ENCODE results near the gene TMEM25.

TMEM25 gene

DNA sequence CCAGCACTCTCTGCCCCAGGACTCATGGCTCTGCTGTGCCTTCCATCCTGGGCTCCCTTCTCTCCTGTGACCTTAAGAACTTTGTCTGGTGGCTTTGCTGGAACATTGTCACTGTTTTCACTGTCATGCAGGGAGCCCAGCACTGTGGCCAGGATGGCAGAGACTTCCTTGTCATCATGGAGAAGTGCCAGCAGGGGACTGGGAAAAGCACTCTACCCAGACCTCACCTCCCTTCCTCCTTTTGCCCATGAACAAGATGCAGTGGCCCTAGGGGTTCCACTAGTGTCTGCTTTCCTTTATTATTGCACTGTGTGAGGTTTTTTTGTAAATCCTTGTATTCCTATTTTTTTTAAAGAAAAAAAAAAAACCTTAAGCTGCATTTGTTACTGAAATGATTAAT is 6.6 kb upstream of the TMEM25 start:
- H3K9me3 Mint-ChIP-seq, result no peaks in the 10 kb centered on the region
- peak overlapping the region; percentile 31 to 58 for H3K27ac Mint-ChIP-seq
- ATAC-seq (replicated peaks) (no peak), DNase-seq (no peak)
- H3K4me1 Mint-ChIP-seq (ENCODE audit: low read depth in 2 of 2), result peaks cover 16 to 19% of the 10 kb centered on the region in 2 donors
- H3K36me3 Mint-ChIP-seq (ENCODE audit: insufficient read depth), result peaks cover 45% of the 10 kb centered on the region
- no peaks in the 10 kb centered on the region for H3K27me3 Mint-ChIP-seq
- H3K4me3 Mint-ChIP-seq, result no peak overlapping the region

DNA sequence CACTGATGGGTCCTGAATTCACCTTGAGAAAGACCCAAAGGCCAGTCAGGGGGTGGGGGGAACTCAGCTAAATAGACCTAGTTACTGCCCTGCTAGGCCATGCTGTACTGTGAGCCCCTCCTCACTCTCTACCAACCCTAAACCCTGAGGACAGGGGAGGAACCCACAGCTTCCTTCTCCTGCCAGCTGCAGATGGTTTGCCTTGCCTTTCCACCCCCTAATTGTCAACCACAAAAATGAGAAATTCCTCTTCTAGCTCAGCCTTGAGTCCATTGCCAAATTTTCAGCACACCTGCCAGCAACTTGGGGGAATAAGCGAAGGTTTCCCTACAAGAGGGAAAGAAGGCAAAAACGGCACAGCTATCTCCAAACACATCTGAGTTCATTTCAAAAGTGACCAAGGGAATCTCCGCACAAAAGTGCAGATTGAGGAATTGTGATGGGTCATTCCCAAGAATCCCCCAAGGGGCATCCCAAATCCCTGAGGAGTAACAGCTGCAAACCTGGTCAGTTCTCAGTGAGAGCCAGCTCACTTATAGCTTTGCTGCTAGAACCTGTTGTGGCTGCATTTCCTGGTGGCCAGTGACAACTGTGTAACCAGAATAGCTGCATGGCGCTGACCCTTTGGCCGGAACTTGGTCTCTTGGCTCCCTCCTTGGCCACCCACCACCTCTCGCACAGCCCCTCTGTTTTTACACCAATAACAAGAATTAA is 6.1 kb upstream of the TMEM25 start:
- no peaks in the 10 kb centered on the region for H3K9me3 Mint-ChIP-seq
- DNase-seq (no peak), ATAC-seq (replicated peaks) (no peak)
- no peak overlapping the region for H3K4me3 Mint-ChIP-seq
- H3K27ac Mint-ChIP-seq, result peak overlapping the region; percentile 31 to 58
- H3K4me1 Mint-ChIP-seq (ENCODE audit: low read depth in 2 of 2), result peaks cover 18 to 24% of the 10 kb centered on the region in 2 donors
- H3K36me3 Mint-ChIP-seq (ENCODE audit: insufficient read depth), result peaks cover 40% of the 10 kb centered on the region
- H3K27me3 Mint-ChIP-seq, result no peaks in the 10 kb centered on the region

DNA sequence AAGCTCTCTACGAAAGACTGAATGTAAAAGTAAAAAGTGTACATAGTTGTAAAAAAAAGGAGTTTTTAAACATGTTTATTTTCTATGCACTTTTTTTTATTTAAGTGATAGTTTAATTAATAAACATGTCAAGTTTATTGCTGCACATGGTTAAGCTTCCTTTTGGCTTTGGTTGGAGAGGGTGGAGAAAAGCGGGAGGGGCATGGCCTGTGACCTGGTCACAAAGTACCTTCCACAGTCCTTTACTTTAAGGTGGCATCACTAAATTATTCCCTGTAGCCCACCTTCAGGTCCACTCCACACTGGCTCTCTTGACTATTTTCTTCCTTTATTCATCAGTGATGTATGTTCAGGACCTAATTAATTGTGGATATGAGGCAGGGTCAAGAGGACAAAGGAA is 4.3 kb upstream of the TMEM25 start:
- Mint-ChIP-seq H3K27ac (no peak overlapping the region), H3K4me1 (ENCODE audit: low read depth in 2 of 2) (peaks cover 24 to 32% of the 10 kb centered on the region in 2 donors), H3K9me3 (no peaks in the 10 kb centered on the region), H3K27me3 (no peaks in the 10 kb centered on the region), H3K36me3 (ENCODE audit: insufficient read depth) (peaks cover 22% of the 10 kb centered on the region), H3K4me3 (no peak overlapping the region)
- no peak for DNase-seq
- ATAC-seq (replicated peaks), result no peak

DNA sequence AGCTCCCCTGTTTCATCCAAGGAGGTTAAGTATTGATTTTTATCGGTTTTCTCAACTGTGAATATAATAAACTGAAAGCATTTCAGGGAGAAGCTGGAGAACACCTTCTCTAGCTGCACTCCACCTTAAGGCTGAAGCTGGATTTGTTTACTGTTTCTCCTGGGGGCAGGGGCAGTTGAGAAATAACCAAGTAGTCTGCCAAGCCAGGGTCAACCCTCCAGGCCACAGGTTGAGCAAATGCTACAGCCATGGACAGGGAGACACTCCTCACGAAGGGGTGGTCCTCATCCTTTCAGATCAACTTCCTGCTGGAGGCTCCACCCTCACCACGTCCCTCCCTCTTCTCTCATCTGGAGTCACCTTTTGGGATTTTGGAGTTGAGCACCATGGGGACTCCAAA is 3.9 kb upstream of the TMEM25 start, which contains the start of gene TTC36:
Gene TTC36, plus strand, starts transcription at position 366 of the 400 bp plus-strand sequence. Its CDS starts 21 bp downstream, at position 387.
- ATAC-seq (replicated peaks) (no peak), DNase-seq (no peak)
- H3K36me3 Mint-ChIP-seq (ENCODE audit: insufficient read depth), result peaks cover 19% of the 10 kb centered on the region
- H3K27me3 Mint-ChIP-seq, result no peaks in the 10 kb centered on the region
- H3K4me3 Mint-ChIP-seq, result no peak within 1 kb of the TSS
- peak within 1 kb of the TSS in 1 of 2 donors; percentile 44 for H3K27ac Mint-ChIP-seq
- peaks cover 27 to 35% of the 10 kb centered on the region in 2 donors for H3K4me1 Mint-ChIP-seq (ENCODE audit: low read depth in 2 of 2)
- no peaks in the 10 kb centered on the region for H3K9me3 Mint-ChIP-seq

DNA sequence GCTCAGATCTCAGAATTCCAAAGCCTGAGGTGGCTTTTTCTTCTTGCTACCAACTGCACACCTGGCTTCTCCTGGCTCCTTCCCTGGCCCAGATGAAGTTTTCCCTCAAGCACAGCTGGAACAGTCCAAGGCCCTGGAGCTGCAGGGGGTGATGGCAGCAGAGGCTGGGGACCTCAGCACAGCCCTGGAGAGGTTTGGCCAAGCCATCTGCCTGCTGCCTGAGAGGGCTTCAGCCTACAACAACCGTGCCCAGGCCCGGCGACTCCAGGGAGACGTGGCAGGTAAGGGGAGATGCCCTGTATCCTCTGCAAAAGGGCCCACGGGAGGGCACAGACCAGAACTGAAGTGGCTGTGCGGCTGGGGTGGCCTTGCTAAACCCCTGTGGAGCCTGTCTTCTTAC is 2.5 kb upstream of the TMEM25 start:
- no peaks in the 10 kb centered on the region for H3K9me3 Mint-ChIP-seq
- ATAC-seq (replicated peaks) (no peak), DNase-seq (no peak)
- H3K27ac Mint-ChIP-seq, result peak overlapping the region in 1 of 2 donors; percentile 60
- no peak overlapping the region for H3K4me3 Mint-ChIP-seq
- H3K36me3 Mint-ChIP-seq (ENCODE audit: insufficient read depth), result peaks cover 9% of the 10 kb centered on the region
- peaks cover 27 to 35% of the 10 kb centered on the region in 2 donors for H3K4me1 Mint-ChIP-seq (ENCODE audit: low read depth in 2 of 2)
- H3K27me3 Mint-ChIP-seq, result no peaks in the 10 kb centered on the region

DNA sequence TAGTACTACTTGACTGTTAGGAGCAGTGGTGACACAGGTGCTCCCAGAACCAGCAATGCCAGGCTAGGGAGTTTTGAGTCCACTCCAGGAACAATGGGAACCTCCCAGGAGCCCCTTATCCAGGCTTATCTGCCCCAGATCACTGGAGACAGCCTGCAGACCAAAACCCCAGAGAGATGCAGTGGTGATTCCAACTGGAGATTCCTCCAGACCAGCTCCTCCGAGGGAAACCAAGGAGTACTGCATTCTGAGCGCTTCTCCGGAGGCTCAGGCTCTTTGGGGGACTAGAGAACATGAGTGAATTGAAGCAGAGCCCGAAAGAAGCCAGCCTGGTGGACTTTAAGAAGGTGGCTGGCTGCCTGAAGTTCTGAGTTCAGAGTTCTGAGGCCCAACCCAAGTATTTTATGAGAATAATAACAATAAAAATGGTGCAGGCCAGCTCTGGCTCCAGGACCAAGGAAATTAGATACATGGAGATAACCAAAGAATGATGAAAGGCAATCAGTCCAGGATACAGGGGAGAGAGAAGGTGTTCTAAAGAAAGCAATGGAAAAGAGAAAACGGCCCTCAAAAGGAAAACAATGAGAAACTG is 1.3 kb upstream of the TMEM25 start:
- ATAC-seq (replicated peaks) (no peak), DNase-seq (no peak)
- peak overlapping the region in 1 of 2 donors; percentile 80 for H3K27ac Mint-ChIP-seq
- no peaks in the 10 kb centered on the region for H3K27me3 Mint-ChIP-seq
- H3K9me3 Mint-ChIP-seq, result no peaks in the 10 kb centered on the region
- H3K36me3 Mint-ChIP-seq (ENCODE audit: insufficient read depth), result peaks cover 7% of the 10 kb centered on the region
- H3K4me1 Mint-ChIP-seq (ENCODE audit: low read depth in 2 of 2), result peaks cover 27 to 30% of the 10 kb centered on the region in 2 donors
- peak overlapping the region; percentile 84 to 88 for H3K4me3 Mint-ChIP-seq

DNA sequence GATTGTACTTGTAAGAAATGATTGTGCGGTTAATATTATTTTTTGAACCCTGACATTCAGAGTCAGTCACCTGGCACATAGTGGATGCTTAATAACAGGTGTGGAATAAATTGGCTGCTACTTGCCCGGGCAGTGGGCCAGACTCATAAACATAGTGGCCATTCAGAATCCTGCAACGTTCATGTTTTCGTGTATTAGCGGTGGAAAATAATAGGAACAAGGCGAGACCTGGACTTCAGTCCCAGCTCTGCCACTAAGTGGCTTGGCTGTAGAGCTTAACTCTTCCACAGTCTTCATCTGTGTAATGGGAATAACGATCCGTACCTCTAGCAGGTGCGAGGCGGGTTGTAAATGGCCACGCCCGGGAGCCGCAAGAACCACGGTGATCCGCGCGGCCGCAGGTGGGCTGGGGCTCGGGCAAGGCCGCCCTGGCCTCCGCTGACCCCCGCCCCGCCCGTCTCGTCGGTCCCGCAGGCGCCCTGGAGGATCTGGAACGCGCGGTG is 761 bp upstream of the TMEM25 start:
- H3K27me3 Mint-ChIP-seq, result no peaks in the 10 kb centered on the region
- H3K4me1 Mint-ChIP-seq (ENCODE audit: low read depth in 2 of 2), result peaks cover 24 to 30% of the 10 kb centered on the region in 2 donors
- no peak for DNase-seq
- peaks cover 3% of the 10 kb centered on the region for H3K36me3 Mint-ChIP-seq (ENCODE audit: insufficient read depth)
- no peaks in the 10 kb centered on the region for H3K9me3 Mint-ChIP-seq
- H3K4me3 Mint-ChIP-seq, result peak overlapping the region; percentile 84 to 88
- H3K27ac Mint-ChIP-seq, result peak overlapping the region in 1 of 2 donors; percentile 80
- no peak for ATAC-seq (replicated peaks)

DNA sequence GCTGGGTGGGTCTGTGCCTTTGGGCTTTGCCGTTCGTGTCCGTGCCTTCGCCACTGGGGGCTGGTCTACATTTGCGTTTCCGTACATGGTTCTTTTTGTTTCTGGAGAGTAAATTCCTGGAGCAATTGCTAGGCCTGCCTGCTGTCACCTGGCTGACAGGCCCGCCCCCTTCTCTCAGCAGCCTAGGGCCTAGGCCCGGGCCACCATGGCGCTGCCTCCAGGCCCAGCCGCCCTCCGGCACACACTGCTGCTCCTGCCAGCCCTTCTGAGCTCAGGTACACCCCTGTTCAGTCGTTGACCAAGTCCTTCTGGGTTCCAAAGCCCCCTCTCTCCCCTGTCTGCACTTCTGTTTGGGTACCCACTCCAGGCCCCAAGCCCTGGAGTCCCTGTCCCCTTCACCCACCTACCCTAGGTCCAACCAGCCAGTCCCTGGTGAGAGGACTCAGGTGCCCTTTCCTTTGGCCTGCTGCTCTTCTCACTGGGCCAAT is 649 bp downstream of the TMEM25 start:
- Mint-ChIP-seq H3K4me3 (peak overlapping the region; percentile 84 to 88), H3K36me3 (ENCODE audit: insufficient read depth) (no peaks in the 10 kb centered on the region), H3K4me1 (ENCODE audit: low read depth in 2 of 2) (peaks cover 24 to 30% of the 10 kb centered on the region in 2 donors), H3K9me3 (no peaks in the 10 kb centered on the region), H3K27me3 (no peaks in the 10 kb centered on the region), H3K27ac (peak overlapping the region; percentile 69 to 87)
- DNase-seq (no peak), ATAC-seq (replicated peaks) (peak; percentile 6)

DNA sequence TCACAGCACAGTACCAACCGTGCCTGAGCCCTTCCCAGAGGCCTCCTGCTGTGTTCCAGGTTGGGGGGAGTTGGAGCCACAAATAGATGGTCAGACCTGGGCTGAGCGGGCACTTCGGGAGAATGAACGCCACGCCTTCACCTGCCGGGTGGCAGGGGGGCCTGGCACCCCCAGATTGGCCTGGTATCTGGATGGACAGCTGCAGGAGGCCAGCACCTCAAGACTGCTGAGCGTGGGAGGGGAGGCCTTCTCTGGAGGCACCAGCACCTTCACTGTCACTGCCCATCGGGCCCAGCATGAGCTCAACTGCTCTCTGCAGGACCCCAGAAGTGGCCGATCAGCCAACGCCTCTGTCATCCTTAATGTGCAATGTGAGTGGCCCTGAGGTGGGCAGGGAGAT is 1.1 kb downstream of the TMEM25 start:
- Mint-ChIP-seq H3K9me3 (no peaks in the 10 kb centered on the region), H3K27me3 (no peaks in the 10 kb centered on the region), H3K36me3 (ENCODE audit: insufficient read depth) (no peaks in the 10 kb centered on the region), H3K27ac (no peak overlapping the region), H3K4me1 (ENCODE audit: low read depth in 2 of 2) (peaks cover 21 to 27% of the 10 kb centered on the region in 2 donors), H3K4me3 (peak overlapping the region; percentile 84 to 88)
- ATAC-seq (replicated peaks) (no peak), DNase-seq (no peak)

DNA sequence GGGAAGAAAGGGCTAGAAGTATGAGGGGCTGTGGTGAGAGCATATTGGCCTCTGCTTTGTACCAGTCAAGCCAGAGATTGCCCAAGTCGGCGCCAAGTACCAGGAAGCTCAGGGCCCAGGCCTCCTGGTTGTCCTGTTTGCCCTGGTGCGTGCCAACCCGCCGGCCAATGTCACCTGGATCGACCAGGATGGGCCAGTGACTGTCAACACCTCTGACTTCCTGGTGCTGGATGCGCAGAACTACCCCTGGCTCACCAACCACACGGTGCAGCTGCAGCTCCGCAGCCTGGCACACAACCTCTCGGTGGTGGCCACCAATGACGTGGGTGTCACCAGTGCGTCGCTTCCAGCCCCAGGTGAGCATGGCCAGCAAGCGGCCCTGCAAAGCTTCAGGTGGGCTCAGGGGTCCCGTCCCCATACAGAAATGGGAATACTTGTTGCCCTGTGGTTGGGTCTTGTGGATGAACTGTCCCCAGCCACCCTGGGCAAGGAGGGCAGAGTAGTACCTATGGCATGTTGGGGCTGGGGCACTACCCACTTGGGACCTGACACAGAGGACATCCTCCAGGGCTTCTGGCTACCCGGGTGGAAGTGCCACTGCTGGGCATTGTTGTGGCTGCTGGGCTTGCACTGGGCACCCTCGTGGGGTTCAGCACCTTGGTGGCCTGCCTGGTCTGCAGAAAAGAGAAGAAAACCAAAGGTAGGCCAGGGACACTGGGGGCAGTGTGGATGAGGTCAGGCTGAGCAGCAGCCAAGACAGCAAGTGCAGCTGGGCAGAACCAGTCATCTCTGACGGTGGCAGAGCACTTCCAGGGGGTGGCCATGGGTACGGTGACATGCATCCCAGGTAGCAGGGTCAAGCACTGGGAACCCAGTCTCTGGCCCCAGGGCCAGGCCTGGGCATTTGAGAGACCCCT is 2.1 kb downstream of the TMEM25 start:
- Mint-ChIP-seq H3K27me3 (no peaks in the 10 kb centered on the region), H3K9me3 (no peaks in the 10 kb centered on the region), H3K36me3 (ENCODE audit: insufficient read depth) (no peaks in the 10 kb centered on the region), H3K4me3 (peak overlapping the region in 1 of 2 donors; percentile 84), H3K4me1 (ENCODE audit: low read depth in 2 of 2) (peaks cover 17 to 21% of the 10 kb centered on the region in 2 donors), H3K27ac (peak overlapping the region in 1 of 2 donors; percentile 26)
- ATAC-seq (replicated peaks) (no peak), DNase-seq (no peak)

DNA sequence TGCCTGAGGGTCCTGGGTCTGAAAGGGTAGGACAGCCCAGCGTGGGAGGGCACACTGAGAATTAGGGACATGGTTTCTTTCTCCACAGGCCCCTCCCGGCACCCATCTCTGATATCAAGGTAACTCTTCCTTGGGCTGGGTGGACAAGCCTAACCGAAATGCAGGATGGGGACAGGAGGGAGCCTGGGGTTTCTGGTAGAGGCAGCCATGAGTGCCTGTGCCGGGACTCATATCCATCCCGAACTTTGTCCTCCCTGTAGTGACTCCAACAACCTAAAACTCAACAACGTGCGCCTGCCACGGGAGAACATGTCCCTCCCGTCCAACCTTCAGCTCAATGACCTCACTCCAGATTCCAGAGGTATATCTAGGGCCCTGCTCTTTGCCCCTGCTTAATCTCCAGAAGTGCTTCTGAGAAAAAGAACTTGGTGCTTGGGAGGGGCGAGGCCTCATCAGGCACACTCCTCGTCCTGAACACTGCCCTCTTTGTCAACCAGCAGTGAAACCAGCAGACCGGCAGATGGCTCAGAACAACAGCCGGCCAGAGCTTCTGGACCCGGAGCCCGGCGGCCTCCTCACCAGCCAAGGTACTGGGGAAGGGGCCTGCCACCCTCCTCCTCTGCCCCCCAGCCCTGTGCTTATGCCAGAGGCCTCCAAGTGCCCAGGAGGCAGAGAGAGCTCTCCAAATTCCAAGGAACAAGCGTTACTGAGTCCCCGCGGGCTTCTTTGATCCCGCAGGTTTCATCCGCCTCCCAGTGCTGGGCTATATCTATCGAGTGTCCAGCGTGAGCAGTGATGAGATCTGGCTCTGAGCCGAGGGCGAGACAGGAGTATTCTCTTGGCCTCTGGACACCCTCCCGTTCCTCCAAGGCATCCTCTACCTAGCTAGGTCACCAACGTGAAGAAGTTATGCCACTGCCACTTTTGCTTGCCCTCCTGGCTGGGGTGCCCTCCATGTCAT is 3.1 kb downstream of the TMEM25 start:
- peaks cover 14 to 19% of the 10 kb centered on the region in 2 donors for H3K4me1 Mint-ChIP-seq (ENCODE audit: low read depth in 2 of 2)
- H3K4me3 Mint-ChIP-seq, result no peak overlapping the region
- DNase-seq, result no peak
- H3K9me3 Mint-ChIP-seq, result no peaks in the 10 kb centered on the region
- no peaks in the 10 kb centered on the region for H3K27me3 Mint-ChIP-seq
- peak overlapping the region in 1 of 2 donors; percentile 79 for H3K27ac Mint-ChIP-seq
- H3K36me3 Mint-ChIP-seq (ENCODE audit: insufficient read depth), result no peaks in the 10 kb centered on the region
- no peak for ATAC-seq (replicated peaks)

DNA sequence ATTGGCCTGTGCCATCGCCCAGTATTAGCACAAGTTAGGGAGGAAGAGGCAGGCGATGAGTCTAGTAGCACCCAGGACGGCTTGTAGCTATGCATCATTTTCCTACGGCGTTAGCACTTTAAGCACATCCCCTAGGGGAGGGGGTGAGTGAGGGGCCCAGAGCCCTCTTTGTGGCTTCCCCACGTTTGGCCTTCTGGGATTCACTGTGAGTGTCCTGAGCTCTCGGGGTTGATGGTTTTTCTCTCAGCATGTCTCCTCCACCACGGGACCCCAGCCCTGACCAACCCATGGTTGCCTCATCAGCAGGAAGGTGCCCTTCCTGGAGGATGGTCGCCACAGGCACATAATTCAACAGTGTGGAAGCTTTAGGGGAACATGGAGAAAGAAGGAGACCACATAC is 4.3 kb downstream of the TMEM25 start:
- no peak for ATAC-seq (replicated peaks)
- Mint-ChIP-seq H3K27me3 (no peaks in the 10 kb centered on the region), H3K9me3 (no peaks in the 10 kb centered on the region), H3K4me3 (no peak overlapping the region), H3K27ac (no peak overlapping the region), H3K4me1 (ENCODE audit: low read depth in 2 of 2) (peaks cover 8% of the 10 kb centered on the region in 2 donors), H3K36me3 (ENCODE audit: insufficient read depth) (no peaks in the 10 kb centered on the region)
- no peak for DNase-seq

Data from effector memory CD8-positive, alpha-beta T cell (primary cell).